IMR-90 (cell line): ENCODE results near the gene LIPG. TPM values are rescaled to one million over a fixed set of nuclear protein-coding genes. Genes with fewer than 3 reads are reported as not detected.

Experiments
- ATAC-seq: fragments of 200-7000 bp; cut with Tn5 transposase; 2 replicates; pipeline ENCODE4 v1.9.1; 2020; ENCODE audit warnings: low read depth, mild to moderate bottlenecking, moderate library complexity
- BruUV-seq: library from RNA; stranded (reverse); fragments of 400-500 nt; replicated peaks from 2 replicates; lab custom pipeline; 2021; lab: Mats Ljungman, UMichigan
- CTCF ChIA-PET: fragments of 300-600 bp; formaldehyde crosslinking; extraction: SDS; loops from one replicate; lab custom pipeline; 2021; ENCODE audit warnings: antibody characterized with exemption; lab: Yijun Ruan, JAX
- POLR2A ChIA-PET: fragments of 300-600 bp; sonication (Branson Sonifier 250); formaldehyde crosslinking; loops from one replicate; lab custom pipeline; 2022; ENCODE audit warnings: antibody characterized with exemption; ENCODE audit not compliant: unreplicated experiment; lab: Charles Lee
- DNase-seq: peaks from one replicate; pipeline ENCODE4 v3.0.0; 2013
- H2AFZ ChIP-seq: replicated peaks from 2 replicates; pipeline ENCODE3; 2013; ENCODE audit warnings: low read length, mild to moderate bottlenecking; ENCODE audit not compliant: poor library complexity
- H2AK5ac ChIP-seq: 2 replicates; pipeline ENCODE4 v1.6.1; 2013; ENCODE audit warnings: low read depth, low read length, inconsistent platforms
- H2AK9ac ChIP-seq: replicated peaks from 2 replicates; pipeline ENCODE3; 2013; ENCODE audit warnings: mild to moderate bottlenecking, low read depth, low read length, moderate library complexity; ENCODE audit not compliant: poor library complexity
- H2BK120ac ChIP-seq: 2 replicates; pipeline ENCODE4 v1.6.1; 2013; ENCODE audit warnings: low read depth, low read length, inconsistent platforms
- H2BK15ac ChIP-seq: 3 replicates; pipeline ENCODE4 v1.6.1; 2013; ENCODE audit warnings: low read depth, low read length, inconsistent platforms
- H2BK20ac ChIP-seq: 2 replicates; pipeline ENCODE4 v1.6.1; 2013; ENCODE audit warnings: low read depth, mild to moderate bottlenecking, inconsistent platforms, low read length, moderate library complexity
- H2BK5ac ChIP-seq: 2 replicates; pipeline ENCODE4 v1.6.1; 2013; ENCODE audit warnings: mild to moderate bottlenecking, low read depth, low read length, inconsistent platforms; ENCODE audit not compliant: poor library complexity, severe bottlenecking
- H3K14ac ChIP-seq: replicated peaks from 2 replicates; pipeline ENCODE4 v1.6.1; 2013; ENCODE audit warnings: low read depth, low read length, inconsistent platforms
- H3K18ac ChIP-seq: 2 replicates; pipeline ENCODE4 v1.6.1; 2013; ENCODE audit warnings: low read depth, low read length, control low read depth
- H3K23ac ChIP-seq: 2 replicates; pipeline ENCODE4 v1.6.1; 2013; ENCODE audit warnings: low read depth, low read length, inconsistent platforms
- H3K27ac ChIP-seq: 2 replicates; pipeline ENCODE4 v1.5.1; 2013; ENCODE audit warnings: mild to moderate bottlenecking, control low read depth, low read length; ENCODE audit not compliant: insufficient read depth
- H3K27me3 ChIP-seq: 2 replicates; pipeline ENCODE4 v1.6.1; 2013; ENCODE audit warnings: low read length; ENCODE audit not compliant: control insufficient read depth, insufficient read depth
- H3K36me3 ChIP-seq: 2 replicates; pipeline ENCODE4 v1.6.1; 2013; ENCODE audit warnings: low read length, mixed read lengths; ENCODE audit not compliant: control insufficient read depth, insufficient read depth
- H3K4ac ChIP-seq: 2 replicates; pipeline ENCODE4 v1.6.1; 2013; ENCODE audit warnings: low read depth, low read length, inconsistent platforms
- H3K4me1 ChIP-seq: 2 replicates; pipeline ENCODE4 v1.6.1; 2013; ENCODE audit warnings: low read length, mixed read lengths; ENCODE audit not compliant: control insufficient read depth, insufficient read depth
- H3K4me2 ChIP-seq: 2 replicates; pipeline ENCODE4 v1.6.1; 2013; ENCODE audit warnings: low read depth, mild to moderate bottlenecking, control low read depth, low read length, moderate library complexity
- H3K4me3 ChIP-seq: 2 replicates; pipeline ENCODE4 v1.5.1; 2013; ENCODE audit warnings: low read depth, mild to moderate bottlenecking, control low read depth, low read length, moderate library complexity; ENCODE audit not compliant: insufficient read depth
- H3K56ac ChIP-seq: 2 replicates; pipeline ENCODE4 v1.6.1; 2013; ENCODE audit warnings: low read length, inconsistent platforms; ENCODE audit not compliant: insufficient read depth; ENCODE audit errors: extremely low read depth
- H3K79me1 ChIP-seq, 2 experiments: 2 replicates each; pipeline ENCODE4 v1.6.1; 2013; ENCODE audit warnings: low read length in 2 of 2, inconsistent platforms in 1 of 2, low read depth in 1 of 2
- H3K9ac ChIP-seq: 2 replicates; pipeline ENCODE4 v1.6.1; 2013; ENCODE audit warnings: low read depth, low read length, control low read depth
- H3K9me1 ChIP-seq: 2 replicates; pipeline ENCODE4 v1.6.1; 2013; ENCODE audit warnings: low read length, inconsistent platforms; ENCODE audit not compliant: insufficient read depth
- H3K9me3 ChIP-seq: 2 replicates; pipeline ENCODE4 v1.6.1; 2013; ENCODE audit warnings: low read length; ENCODE audit not compliant: control insufficient read depth, insufficient read depth
- H4K20me1 ChIP-seq: 2 replicates; pipeline ENCODE4 v1.6.1; 2013; ENCODE audit warnings: low read length, inconsistent platforms; ENCODE audit not compliant: insufficient read depth
- H4K5ac ChIP-seq: 2 replicates; pipeline ENCODE4 v1.6.1; 2013; ENCODE audit warnings: mild to moderate bottlenecking, low read depth, low read length, control low read depth
- H4K8ac ChIP-seq, 2 experiments: 2 replicates each; pipeline ENCODE4 v1.6.1; 2013; ENCODE audit warnings: low read depth in 2 of 2, low read length in 2 of 2, control low read depth in 1 of 2, inconsistent platforms in 1 of 2
- H4K91ac ChIP-seq: 2 replicates; pipeline ENCODE4 v1.6.1; 2013; ENCODE audit warnings: low read depth, low read length, inconsistent platforms; ENCODE audit not compliant: insufficient read depth
- RCOR1 ChIP-seq: IDR thresholded peaks from 2 replicates; pipeline ENCODE4 v1.6.1; 2012; ENCODE audit warnings: mild to moderate bottlenecking, low read length, improper control_type of control experiment; ENCODE audit not compliant: insufficient replicate concordance
- WGBS, 2 experiments: methylation state at CpG; one replicate each; pipeline versions ENCODE4 v1.1.5 to v1.1.7; 2013; ENCODE audit warnings: missing lambda C conversion rate in 2 of 2; ENCODE audit not compliant: insufficient read length in 1 of 2; ENCODE audit errors: extremely low coverage in 2 of 2; 5-methylcytosine and 5-hydroxymethylcytosine counted together
- dilution Hi-C: fragments of 300-500 bp; cut with HindIII; formaldehyde crosslinking; loops from one replicate; pipeline ENCODE4 v1.14.3; 2018; ENCODE audit warnings: low sequenced_read_pairs; ENCODE audit not compliant: unreplicated experiment
- in situ Hi-C: fragments of 300-500 bp; cut with MboI; formaldehyde crosslinking; loops from 3 replicates; pipeline ENCODE4 v1.14.3; 2019; ENCODE audit warnings: low sequenced_read_pairs, inconsistent platforms, mixed read lengths
- intact Hi-C: fragments of 100-400 bp; cut with micrococcal nuclease; formaldehyde crosslinking; loops from 2 replicates; pipeline ENCODE4 v1.10.0; 2022
- polyA plus RNA-seq, 3 experiments: library from polyadenylated mRNA; depleted of rRNA; stranded (reverse); fragments of >200 nt; gene quantifications; 2 replicates each; pipeline ENCODE4 v1.2.3, GENCODE V29; 2012; ENCODE audit warnings: low replicate concordance in 1 of 3
- total RNA-seq: library from RNA; depleted of rRNA; stranded (reverse); fragments of >200 nt; gene quantifications from 2 replicates; pipeline ENCODE4 v1.2.3, GENCODE V29; 2012

LIPG gene
- total and polyA plus RNA-seq, 2 of the 4 experiments (the other 2 are of a cell fraction) = under 0.01 to 0.14 TPM

- ChIA-PET CTCF (no interaction called here), POLR2A (no interaction called here)
- TF ChIP-seq RCOR1 = no peak
- BruUV-seq = no TSS peak
- Histone ChIP-seq H3K4me2 (no peak overlapping the region), H2BK15ac (no peak overlapping the region), H2BK5ac (no peak overlapping the region), H2BK120ac (no peak overlapping the region), H4K5ac (no peak overlapping the region), H3K36me3 (no peaks in the 10 kb centered on the region), H3K18ac (no peak overlapping the region), H4K91ac (no peak overlapping the region), H3K9me1 (no peaks in the 10 kb centered on the region; the same call in 1 of the 2 replicates), H2AK9ac (no peak overlapping the region), H3K23ac (no peak overlapping the region), H3K56ac (no peak overlapping the region), H2BK20ac (no peak overlapping the region), H3K27me3 (peaks cover 41% of the 10 kb centered on the region), H4K20me1 (no peaks in the 10 kb centered on the region; the same call in 1 of the 2 replicates), H3K4me3 (no peak overlapping the region), H2AFZ (no peak overlapping the region), H3K9ac (no peak overlapping the region), H3K9me3 (no peaks in the 10 kb centered on the region), H3K4ac (no peak overlapping the region), H3K4me1 (no peaks in the 10 kb centered on the region), H3K14ac (no peak overlapping the region), H4K8ac (no peak overlapping the region), H3K79me1 (no peaks in the 10 kb centered on the region), H3K27ac (no peak overlapping the region), H2AK5ac (no peak overlapping the region)
- in situ Hi-C loops (no loop called here), intact Hi-C loops (no loop called here), dilution Hi-C loops (no loop called here)
- WGBS, 2 experiments = no CpG with 5 or more reads among the region's 10 CpGs
- ATAC-seq (no peak), DNase-seq (no peak)
Observed at GRCh38 chr18:49632588-49632987, 70.7 kb downstream of the LIPG start.
